GM23248 (cell line): Measurements from ENCODE around the gene UBL4A. TPM values are rescaled to one million over a fixed set of nuclear protein-coding genes. Genes with fewer than 3 reads are reported as not detected.

Experiments
- DNase-seq: peaks from one replicate; pipeline ENCODE4 v3.0.0-alpha.2; 2015
- H2AFZ ChIP-seq: fragments of 200-600 bp; sonication (generic); 2 replicates; pipeline ENCODE4 v1.6.1; 2016; ENCODE audit warnings: antibody characterized with exemption
- H3F3A ChIP-seq: fragments of 200-600 bp; sonication (generic); 2 replicates; pipeline ENCODE4 v1.6.1; 2016; ENCODE audit warnings: mild to moderate bottlenecking, antibody characterized with exemption, mixed run types; ENCODE audit not compliant: insufficient read depth
- H3K27ac ChIP-seq: fragments of 200-600 bp; sonication (generic); 2 replicates; pipeline ENCODE4 v1.5.1; 2016; ENCODE audit warnings: mild to moderate bottlenecking
- H3K27me3 ChIP-seq: fragments of 200-600 bp; sonication (generic); replicated peaks from 2 replicates; pipeline ENCODE4 v1.6.1; 2016; ENCODE audit warnings: mild to moderate bottlenecking; ENCODE audit not compliant: insufficient read depth
- H3K36me3 ChIP-seq: fragments of 200-600 bp; sonication (generic); 2 replicates; pipeline ENCODE4 v1.6.1; 2016; ENCODE audit warnings: low read depth, mild to moderate bottlenecking
- H3K4me1 ChIP-seq: fragments of 200-600 bp; sonication (generic); 2 replicates; pipeline ENCODE4 v1.6.1; 2016; ENCODE audit warnings: mild to moderate bottlenecking; ENCODE audit not compliant: insufficient read depth
- H3K4me2 ChIP-seq: fragments of 200-600 bp; sonication (generic); one replicate; pipeline ENCODE4 v1.6.1; 2016; ENCODE audit warnings: mild to moderate bottlenecking; ENCODE audit not compliant: unreplicated experiment
- H3K4me3 ChIP-seq: fragments of 200-600 bp; sonication (generic); 2 replicates; pipeline ENCODE4 v1.5.1; 2016; ENCODE audit warnings: mild to moderate bottlenecking
- H3K79me2 ChIP-seq: fragments of 200-600 bp; sonication (generic); 2 replicates; pipeline ENCODE4 v1.6.1; 2016; ENCODE audit warnings: mild to moderate bottlenecking; ENCODE audit not compliant: insufficient read depth
- H3K9ac ChIP-seq: fragments of 200-600 bp; sonication (generic); 2 replicates; pipeline ENCODE4 v1.6.1; 2016; ENCODE audit warnings: mild to moderate bottlenecking
- H3K9me2 ChIP-seq: fragments of 200-600 bp; sonication (generic); 2 replicates; pipeline ENCODE4 v1.6.1; 2016; ENCODE audit warnings: mixed run types, mild to moderate bottlenecking, moderate library complexity; ENCODE audit not compliant: insufficient read depth
- H3K9me3 ChIP-seq: fragments of 200-600 bp; sonication (generic); one replicate; pipeline ENCODE4 v1.6.1; 2017; ENCODE audit warnings: low read depth
- H4K20me1 ChIP-seq: fragments of 200-600 bp; sonication (generic); 2 replicates; pipeline ENCODE4 v1.6.0; 2016; ENCODE audit not compliant: insufficient read depth
- EZH2 ChIP-seq: fragments of 200-600 bp; sonication (generic); IDR thresholded peaks from 2 replicates; pipeline ENCODE4 v1.6.1; 2018; ENCODE audit warnings: antibody characterized with exemption, mild to moderate bottlenecking; ENCODE audit not compliant: insufficient read depth, poor library complexity, severe bottlenecking
- EZH2phosphoT487 ChIP-seq: fragments of 200-600 bp; sonication (generic); IDR thresholded peaks from 2 replicates; pipeline ENCODE4 v1.6.1; 2018; ENCODE audit warnings: antibody characterized with exemption, moderate library complexity, mild to moderate bottlenecking, low read depth; ENCODE audit not compliant: insufficient read depth
- WGBS, 2 experiments: methylation state at CpG; one replicate each; pipeline ENCODE4 v1.1.6; 2015 to 2017; ENCODE audit warnings: low lambda C conversion rate in 2 of 2, low coverage in 1 of 2; ENCODE audit errors: missing lambda C conversion rate in 2 of 2; 5-methylcytosine and 5-hydroxymethylcytosine counted together
- in situ Hi-C: fragments of 300-500 bp; cut with MboI; formaldehyde crosslinking; loops from 2 replicates; pipeline ENCODE4 v1.15.0; 2020
- polyA plus RNA-seq: library from polyadenylated mRNA; unstranded; fragments of >200 nt; fragmentation: Nextera tagmentation; extraction: Ambion mirVana; gene quantifications from 2 replicates; pipeline ENCODE4 v1.2.1, GENCODE V29; 2016
- total RNA-seq: library from RNA; depleted of rRNA; stranded (reverse); fragments of >200 nt; shearing (Covaris generic); gene quantifications from 2 replicates; pipeline ENCODE4 v1.2.3, GENCODE V29; 2014

The UBL4A gene
- total and polyA plus RNA-seq, 2 experiments from 2014 or later, result 42.4 to 53.0 TPM

GRCh38 chrX:154441984-154442707, 44.3 kb downstream of the UBL4A start:
- no peak for DNase-seq
- no peak overlapping the region for H3K27ac ChIP-seq
- TF ChIP-seq EZH2phosphoT487 (no peak), EZH2 (no peak)
- H3F3A ChIP-seq, result no peaks in the 10 kb centered on the region; the same call in 1 of the 2 replicates
- in situ Hi-C loops, result no loop called here
- no peaks in the 10 kb centered on the region for H4K20me1 ChIP-seq
- H2AFZ ChIP-seq, result no peak overlapping the region
- H3K4me2 ChIP-seq, result no peak overlapping the region
- peaks cover 75% of the 10 kb centered on the region for H3K79me2 ChIP-seq
- H3K36me3 ChIP-seq, result no peaks in the 10 kb centered on the region
- H3K9ac ChIP-seq, result no peak overlapping the region
- no peaks in the 10 kb centered on the region for H3K27me3 ChIP-seq
- WGBS, 2 experiments, result 84 to 85% methylated on average over 16 to 20 of the region's 21 CpGs
- H3K9me3 ChIP-seq, result no peaks in the 10 kb centered on the region
- peaks cover 5% of the 10 kb centered on the region; the same call in 1 of the 2 replicates for H3K4me1 ChIP-seq
- no peak overlapping the region for H3K4me3 ChIP-seq
- no peaks in the 10 kb centered on the region for H3K9me2 ChIP-seq

- Histone ChIP-seq H2AFZ (no peak overlapping the region), H3K36me3 (no peaks in the 10 kb centered on the region), H3K9me3 (no peaks in the 10 kb centered on the region), H3K4me2 (no peak overlapping the region), H3K27me3 (no peaks in the 10 kb centered on the region), H4K20me1 (no peaks in the 10 kb centered on the region), H3K27ac (no peak overlapping the region), H3K4me1 (peaks cover 5% of the 10 kb centered on the region; the same call in 1 of the 2 replicates), H3K9ac (no peak overlapping the region), H3K9me2 (no peaks in the 10 kb centered on the region), H3K4me3 (no peak overlapping the region), H3F3A (no peaks in the 10 kb centered on the region; the same call in 1 of the 2 replicates), H3K79me2 (peaks cover 69% of the 10 kb centered on the region)
- 99 to 100% methylated on average over 7 to 11 of the region's 11 CpGs for WGBS, 2 experiments
- in situ Hi-C loops, result no loop called here
- TF ChIP-seq EZH2phosphoT487, result no peak
- TF ChIP-seq EZH2, result no peak
- DNase-seq, result no peak
Measured at GRCh38 chrX:154441564-154441963, 44.9 kb downstream of the UBL4A start.

- Histone ChIP-seq H3F3A (no peaks in the 10 kb centered on the region; the same call in 1 of the 2 replicates), H3K27ac (no peak overlapping the region), H3K36me3 (no peaks in the 10 kb centered on the region), H3K9ac (no peak overlapping the region), H3K79me2 (peaks cover 61% of the 10 kb centered on the region), H2AFZ (no peak overlapping the region), H3K27me3 (no peaks in the 10 kb centered on the region), H4K20me1 (no peaks in the 10 kb centered on the region), H3K4me1 (peaks cover 5% of the 10 kb centered on the region; the same call in 1 of the 2 replicates), H3K4me2 (no peak overlapping the region), H3K9me3 (no peaks in the 10 kb centered on the region), H3K9me2 (no peaks in the 10 kb centered on the region), H3K4me3 (no peak overlapping the region)
- 83 to 88% methylated on average over 12 to 15 of the region's 17 CpGs for WGBS, 2 experiments
- DNase-seq, result no peak
- in situ Hi-C loops, result no loop called here
- no peak for TF ChIP-seq EZH2
- TF ChIP-seq EZH2phosphoT487, result no peak
Measured at GRCh38 chrX:154440623-154441357, 45.6 kb downstream of the UBL4A start.

- Histone ChIP-seq H3K4me2 (no peak overlapping the region), H3K36me3 (no peaks in the 10 kb centered on the region), H3K27ac (no peak overlapping the region), H3K9ac (no peak overlapping the region), H3K27me3 (no peaks in the 10 kb centered on the region), H3K9me3 (no peaks in the 10 kb centered on the region), H3K4me1 (no peaks in the 10 kb centered on the region), H2AFZ (no peak overlapping the region), H4K20me1 (no peaks in the 10 kb centered on the region), H3K4me3 (no peak overlapping the region), H3F3A (no peaks in the 10 kb centered on the region; the same call in 1 of the 2 replicates), H3K79me2 (peaks cover 52% of the 10 kb centered on the region), H3K9me2 (no peaks in the 10 kb centered on the region)
- TF ChIP-seq EZH2phosphoT487 (no peak), EZH2 (no peak)
- DNase-seq, result no peak
- in situ Hi-C loops, result no loop called here
- WGBS, 2 experiments, result 90 to 98% methylated on average over 10 to 18 of the region's 18 CpGs
Measured at GRCh38 chrX:154439841-154440240, 46.6 kb downstream of the UBL4A start.
